Spleen (tissue), 11 donors: Measurements from ENCODE around the gene DTNB. TPM values are rescaled to one million over a fixed set of nuclear protein-coding genes. Genes with fewer than 3 reads are reported as not detected.
A peak's percentile ranks its signal among the peaks of the same experiment; 100 is the strongest.

Experiments
- DNase-seq: peaks from one replicate; pipeline ENCODE4 v3.0.0-alpha.2; 2020
- H3K27ac ChIP-seq, 8 donors: fragments of 200-600 bp; sonication (generic) in 7 of 8; 1 replicate in 4 of 8; 2 replicates in 4 of 8; pipeline versions ENCODE4 v1.5.0 to v1.8.0; 2016 to 2021; ENCODE audit warnings: inconsistent platforms in 4 of 8, mild to moderate bottlenecking in 4 of 8, moderate library complexity in 1 of 8
- H3K27me3 ChIP-seq, 7 donors: fragments of 200-600 bp; sonication (generic) in 6 of 7; replicated peaks in 1 of 7; 1 replicate in 4 of 7; 2 replicates in 3 of 7; pipeline versions ENCODE4 v1.5.0 to v1.8.0; 2016 to 2021; ENCODE audit warnings: inconsistent platforms in 3 of 7, mild to moderate bottlenecking in 1 of 7
- H3K36me3 ChIP-seq, 6 donors: fragments of 200-600 bp; sonication (generic) in 5 of 6; 1 replicate in 4 of 6; 2 replicates in 2 of 6; pipeline versions ENCODE4 v1.5.0 to v1.8.0; 2016 to 2021; ENCODE audit warnings: inconsistent platforms in 2 of 6
- H3K4me1 ChIP-seq, 6 donors: fragments of 200-600 bp; sonication (generic) in 5 of 6; 1 replicate in 3 of 6; 2 replicates in 3 of 6; pipeline versions ENCODE4 v1.5.0 to v1.8.0; 2016 to 2021; ENCODE audit warnings: inconsistent platforms in 3 of 6
- H3K4me3 ChIP-seq, 8 donors: fragments of 200-600 bp; sonication (generic) in 7 of 8; 1 replicate in 4 of 8; 2 replicates in 4 of 8; pipeline versions ENCODE4 v1.5.0 to v1.8.0; 2016 to 2021; ENCODE audit warnings: inconsistent platforms in 4 of 8, mild to moderate bottlenecking in 4 of 8, moderate library complexity in 2 of 8
- H3K9me3 ChIP-seq, 8 donors: fragments of 200-600 bp; sonication (generic) in 7 of 8; 1 replicate in 4 of 8; 2 replicates in 4 of 8; pipeline versions ENCODE4 v1.5.0 to v1.8.0; 2016 to 2021; ENCODE audit warnings: inconsistent platforms in 4 of 8
- CTCF ChIP-seq, 11 experiments: fragments of 200-600 bp in 7 of 11; fragments of 450-650 bp in 4 of 11; sonication (generic) in 4 of 11; IDR thresholded peaks in 8 of 11; conservative IDR thresholded peaks in 3 of 11; 1 replicate in 7 of 11; 2 replicates in 4 of 11; pipeline versions ENCODE4 v1.4.0 to v1.8.0; 2016 to 2021; ENCODE audit warnings: antibody characterized with exemption in 11 of 11, inconsistent platforms in 4 of 11, mild to moderate bottlenecking in 1 of 11
- POLR2A ChIP-seq, 3 donors: fragments of 450-650 bp; IDR thresholded peaks; one replicate each; pipeline ENCODE4 v1.5.1; 2017; ENCODE audit warnings: antibody characterized with exemption in 3 of 3, mild to moderate bottlenecking in 1 of 3
- POLR2AphosphoS5 ChIP-seq, 3 donors: sonication (generic); formaldehyde crosslinking; IDR thresholded peaks; one replicate each; pipeline ENCODE4 v1.5.1; 2017; ENCODE audit warnings: antibody characterized with exemption in 3 of 3
- WGBS, 5 donors: extraction: QIAGEN DNeasy Blood & Tissue Kit in 3 of 5; methylation state at CpG; one replicate each; pipeline versions ENCODE4 v1.1.5 to v1.1.7; 2013 to 2018; 5-methylcytosine and 5-hydroxymethylcytosine counted together
- intact Hi-C: fragments of 100-400 bp; cut with DNase I; formaldehyde crosslinking; loops from one replicate; pipeline ENCODE4 v1.15.0; 2023; ENCODE audit warnings: low total_unique reads
- polyA plus RNA-seq, 3 donors: library from polyadenylated mRNA; stranded (reverse); fragments of 200-250 nt; gene quantifications; one replicate each; pipeline ENCODE4 v1.2.1, GENCODE V29; 2013
- total RNA-seq, 7 donors: library from RNA; depleted of rRNA in 3 of 7; stranded (reverse); fragments of >200 nt in 3 of 7; fragmentation: NEBNext Ultra II Directional in 4 of 7; extraction: Animal tissue kit (Norgen Biotek cat#: 25700) in 4 of 7; gene quantifications; one replicate each; pipeline versions ENCODE4 v1.1.0 to v1.2.1, GENCODE V29; 2016 to 2021
- donor health status: healthy with polysubstance abuse.
- donor health status: DM: no; HTN: no; CAD: no; lungs with moderate emphysema.
- donor health status: DM: no; HTN: no; CAD: no.
- donor health status: Bipolar disorder and iron deficiency.
- donor health status: healthy.
- donor health status: DM: no; HTN: no; CAD: no.
- donor health status: DM: yes; HTN: yes; CAD: no.

DTNB gene
- total and polyA plus RNA-seq, 10 donors, result 4.5 to 28.9 (median 20.4) TPM

- Histone ChIP-seq H3K27ac (no peak overlapping the region), H3K4me1 (no peaks in the 10 kb centered on the region), H3K36me3 (peaks cover 0 to 42% (median 0%) of the 10 kb centered on the region in 6 donors), H3K27me3 (no peaks in the 10 kb centered on the region), H3K9me3 (no peaks in the 10 kb centered on the region), H3K4me3 (no peak overlapping the region)
- DNase-seq, result no peak
- no peak for TF ChIP-seq POLR2A (IDR thresholded peaks at IDR 0.05)
- no peak for TF ChIP-seq CTCF (IDR thresholded peaks at IDR 0.05 in 8 of 11, conservative IDR thresholded peaks at IDR 0.05 in 3 of 11)
- no peak for TF ChIP-seq POLR2AphosphoS5 (IDR thresholded peaks at IDR 0.05)
- intact Hi-C loops, result no loop called here
- 80 to 89% (median 87%) methylated on average over 7 of the region's 7 CpGs for WGBS, 5 donors
These were observed 242.8 kb downstream of the DTNB start for GRCh38 chr2:25430556-25430955.

- 97 to 99% (median 98%) methylated on average over 3 of the region's 3 CpGs for WGBS, 5 donors
- TF ChIP-seq POLR2AphosphoS5 (IDR thresholded peaks at IDR 0.05) (no peak), POLR2A (IDR thresholded peaks at IDR 0.05) (no peak), CTCF (IDR thresholded peaks at IDR 0.05 in 8 of 11, conservative IDR thresholded peaks at IDR 0.05 in 3 of 11) (no peak)
- intact Hi-C loops, result no loop called here
These were observed 247.1 kb downstream of the DTNB start for GRCh38 chr2:25426326-25426725.

GRCh38 chr2:25424426-25425028, 248.8 kb downstream of the DTNB start:
- Histone ChIP-seq H3K27ac (no peak overlapping the region), H3K9me3 (no peaks in the 10 kb centered on the region), H3K36me3 (peaks cover 0 to 31% (median 0%) of the 10 kb centered on the region in 6 donors), H3K4me1 (peaks cover 0 to 33% (median 28%) of the 10 kb centered on the region in 6 donors), H3K27me3 (no peaks in the 10 kb centered on the region), H3K4me3 (no peak overlapping the region)
- intact Hi-C loops, result no loop called here
- DNase-seq, result no peak
- TF ChIP-seq POLR2A (IDR thresholded peaks at IDR 0.05) (no peak), CTCF (IDR thresholded peaks at IDR 0.05 in 8 of 11, conservative IDR thresholded peaks at IDR 0.05 in 3 of 11) (no peak), POLR2AphosphoS5 (IDR thresholded peaks at IDR 0.05) (no peak)
- WGBS, 5 donors, result 88 to 95% (median 93%) methylated on average over 6 of the region's 6 CpGs

More at GRCh38 chr2:25426326-25426725, 247.1 kb downstream of the DTNB start:
- Histone ChIP-seq H3K4me3 (no peak overlapping the region), H3K27ac (no peak overlapping the region), H3K27me3 (no peaks in the 10 kb centered on the region), H3K36me3 (peaks cover 0 to 31% (median 0%) of the 10 kb centered on the region in 6 donors), H3K9me3 (no peaks in the 10 kb centered on the region), H3K4me1 (peaks cover 0 to 17% (median 10%) of the 10 kb centered on the region in 6 donors)
- no peak for DNase-seq

- 73 to 81% (median 77%) methylated on average over 3 of the region's 3 CpGs for WGBS, 5 donors
- H3K4me1 ChIP-seq, result peaks cover 0 to 59% (median 39%) of the 10 kb centered on the region in 6 donors
- no peak for TF ChIP-seq POLR2A (IDR thresholded peaks at IDR 0.05)
- TF ChIP-seq POLR2AphosphoS5 (IDR thresholded peaks at IDR 0.05), result no peak
- TF ChIP-seq CTCF (IDR thresholded peaks at IDR 0.05 in 8 of 11, conservative IDR thresholded peaks at IDR 0.05 in 3 of 11), result no peak
- peak overlapping the region in 2 of 8 donors; percentile 27 to 54 for H3K4me3 ChIP-seq
- peak overlapping the region in 7 of 8 donors; percentile 4 to 86 (median 66) for H3K27ac ChIP-seq
- no peaks in the 10 kb centered on the region for H3K27me3 ChIP-seq
- intact Hi-C loops, result no loop called here
- H3K9me3 ChIP-seq, result peaks cover 0 to 4% (median 0%) of the 10 kb centered on the region in 8 donors
- H3K36me3 ChIP-seq, result peaks cover 0 to 22% (median 0%) of the 10 kb centered on the region in 6 donors
- DNase-seq, result no peak
These were observed 251.5 kb downstream of the DTNB start for GRCh38 chr2:25421820-25422411.
